NCI-H2227 (cell line): ENCODE results near the gene COX4I1.
"Not testable (repeated sequence)": the region's sequence is repeated elsewhere in the genome, so short reads cannot be mapped to it uniquely, and the experiment has no call there.

Experiments used
- DNase-seq: peaks from one replicate; lab custom pipeline; 2025; ENCODE audit not compliant: unreplicated experiment; lab: John Stamatoyannopoulos, UW

COX4I1 gene

DNA sequence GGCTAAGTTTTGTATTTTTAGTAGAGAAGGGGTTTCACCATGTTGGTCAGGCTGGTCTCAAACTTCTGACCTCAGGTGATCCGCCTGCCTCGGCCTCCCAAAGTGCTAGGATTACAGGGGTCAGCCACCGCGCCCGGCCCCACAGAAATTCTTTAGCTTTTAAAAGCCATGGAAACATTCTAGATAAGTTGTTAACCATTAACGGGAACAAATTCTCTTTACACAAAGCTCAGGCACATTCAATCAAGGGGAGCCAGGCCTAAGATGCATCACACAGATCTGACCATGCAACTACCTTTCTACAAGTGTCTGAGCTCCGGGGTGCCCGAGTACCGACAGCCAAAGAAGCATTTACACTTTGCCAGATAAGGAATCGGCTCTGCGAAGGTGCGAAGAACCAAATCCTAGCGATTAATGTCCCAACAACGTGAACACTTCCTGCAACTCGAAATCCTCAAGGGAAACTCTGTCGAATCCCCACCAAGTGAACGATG, 1.2 kb upstream of the COX4I1 start:
- no peak for DNase-seq

DNA sequence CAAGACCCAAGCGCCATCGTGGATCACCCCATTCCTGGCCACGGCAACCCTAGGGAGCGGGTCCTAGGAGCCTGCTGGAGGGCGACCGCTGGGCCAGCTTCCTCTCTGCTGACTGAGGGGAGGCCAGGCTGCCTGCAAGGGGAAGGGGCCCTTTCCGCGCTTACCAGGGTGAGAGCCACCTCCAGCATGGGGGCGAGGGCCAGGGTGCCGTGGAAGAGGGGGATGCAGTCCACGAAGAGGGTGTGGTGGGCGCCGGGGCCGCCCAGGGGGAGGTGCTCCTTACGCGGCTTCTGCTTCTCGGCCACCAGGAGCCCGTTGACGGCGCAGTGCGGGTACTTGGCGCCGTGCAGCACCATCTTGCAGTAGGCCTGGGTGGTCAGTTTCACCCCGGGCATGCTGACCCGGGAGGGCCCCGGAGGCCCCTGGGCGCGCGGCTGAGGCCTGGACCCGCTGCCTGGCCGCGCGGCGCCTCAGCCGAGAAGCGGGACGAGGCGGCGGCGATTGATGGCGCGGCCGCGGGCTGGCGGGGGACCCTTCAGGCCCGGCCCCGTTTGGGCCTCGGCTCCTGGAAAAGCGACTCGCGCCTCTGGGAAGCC, 496 bp upstream of the COX4I1 start:
- peak; percentile 19 for DNase-seq

DNA sequence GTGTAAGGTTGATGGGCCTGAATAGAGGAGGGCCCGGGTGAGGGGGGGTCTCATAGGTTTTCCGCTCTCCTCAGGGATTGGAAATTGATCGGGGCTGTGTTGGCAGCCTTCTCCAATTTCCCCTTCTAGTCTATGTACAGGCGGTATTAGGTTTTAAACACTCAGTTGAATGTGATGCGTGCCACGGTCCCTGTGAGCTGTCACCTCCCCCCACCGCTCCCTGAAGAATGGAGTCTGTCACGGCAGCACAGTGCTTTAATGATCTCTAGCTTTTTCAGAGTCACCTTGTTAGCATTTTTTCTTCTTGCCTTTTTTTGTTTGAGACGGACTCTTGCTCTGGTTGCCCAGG, 800 bp downstream of the COX4I1 start:
- DNase-seq: no peak

DNA sequence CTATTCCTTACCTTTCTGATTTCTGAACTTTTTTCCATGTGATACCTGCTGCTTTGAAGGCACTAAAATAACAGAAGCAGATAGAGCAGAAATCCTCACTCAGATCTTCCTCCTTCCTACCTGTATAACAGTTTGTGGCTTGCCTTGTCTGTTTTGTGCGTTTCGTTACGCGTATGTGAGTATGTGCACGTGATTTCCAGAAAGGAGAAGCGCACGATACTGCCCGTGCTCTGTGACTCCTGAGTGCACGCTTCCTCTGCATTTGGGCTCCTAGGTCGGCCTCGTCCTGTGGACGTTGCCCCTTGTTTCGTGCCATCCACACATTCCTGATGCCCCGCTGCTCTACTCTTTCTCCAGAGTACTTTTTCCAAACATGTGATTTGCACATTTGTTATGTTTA, 4.1 kb downstream of the COX4I1 start:
- DNase-seq: no peak

DNA sequence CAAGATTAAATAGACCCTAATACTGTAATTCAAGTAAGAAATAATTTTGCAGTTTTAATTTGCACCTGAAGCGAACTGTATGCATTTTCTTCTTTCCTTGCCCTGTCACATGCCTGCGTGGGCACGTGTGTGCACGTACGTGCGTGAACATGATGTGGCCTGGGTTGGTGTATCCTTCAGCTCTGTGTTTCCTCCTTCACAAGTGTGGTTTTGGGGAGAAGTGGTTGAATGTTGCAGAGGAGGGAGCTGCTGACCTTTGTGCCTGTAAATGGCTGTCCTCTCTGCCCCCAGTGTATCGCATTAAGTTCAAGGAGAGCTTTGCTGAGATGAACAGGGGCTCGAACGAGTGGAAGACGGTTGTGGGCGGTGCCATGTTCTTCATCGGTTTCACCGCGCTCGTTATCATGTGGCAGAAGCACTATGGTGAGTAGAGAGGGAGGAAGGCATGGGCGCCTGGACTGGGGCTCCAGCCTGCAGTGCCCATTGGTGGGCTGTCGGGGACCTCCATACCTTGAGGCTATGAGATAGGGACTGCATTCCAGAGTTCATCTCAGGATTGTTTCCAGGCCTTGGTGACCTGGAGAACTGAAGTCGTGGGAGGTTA, 6.0 kb downstream of the COX4I1 start:
- no peak for DNase-seq

DNA sequence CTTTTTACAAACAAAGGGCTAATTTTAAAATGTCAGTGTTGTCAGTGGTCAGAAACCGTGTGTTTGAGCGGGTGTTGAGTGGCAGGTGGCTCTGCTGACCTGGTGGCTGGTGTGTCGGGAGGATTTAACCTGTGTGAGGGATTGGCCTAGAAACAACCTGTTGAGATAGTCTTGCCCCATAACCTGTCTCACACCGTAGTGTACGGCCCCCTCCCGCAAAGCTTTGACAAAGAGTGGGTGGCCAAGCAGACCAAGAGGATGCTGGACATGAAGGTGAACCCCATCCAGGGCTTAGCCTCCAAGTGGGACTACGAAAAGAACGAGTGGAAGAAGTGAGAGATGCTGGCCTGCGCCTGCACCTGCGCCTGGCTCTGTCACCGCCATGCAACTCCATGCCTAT, 7.0 kb downstream of the COX4I1 start:
- no peak for DNase-seq

DNA sequence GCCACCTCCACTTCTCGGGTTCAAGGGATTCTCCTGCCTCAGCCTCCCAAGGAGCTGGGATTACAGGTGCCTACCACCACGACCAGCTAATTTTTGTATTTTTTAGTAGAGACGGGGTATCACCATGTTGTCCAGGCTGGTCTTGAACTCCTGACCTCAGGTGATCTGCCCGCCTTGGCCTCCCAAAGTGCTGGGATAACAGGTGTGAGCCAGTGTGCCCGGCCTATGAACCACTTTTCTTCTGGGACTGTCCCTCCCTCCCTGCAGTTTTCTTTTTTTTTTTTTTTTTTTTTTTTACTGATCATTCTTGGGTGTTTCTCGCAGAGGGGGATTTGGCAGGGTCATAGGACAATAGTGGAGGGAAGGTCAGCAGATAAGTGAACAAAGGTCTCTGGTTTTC, 7.8 kb downstream of the COX4I1 start:
- DNase-seq: not testable (repeated sequence)

DNA sequence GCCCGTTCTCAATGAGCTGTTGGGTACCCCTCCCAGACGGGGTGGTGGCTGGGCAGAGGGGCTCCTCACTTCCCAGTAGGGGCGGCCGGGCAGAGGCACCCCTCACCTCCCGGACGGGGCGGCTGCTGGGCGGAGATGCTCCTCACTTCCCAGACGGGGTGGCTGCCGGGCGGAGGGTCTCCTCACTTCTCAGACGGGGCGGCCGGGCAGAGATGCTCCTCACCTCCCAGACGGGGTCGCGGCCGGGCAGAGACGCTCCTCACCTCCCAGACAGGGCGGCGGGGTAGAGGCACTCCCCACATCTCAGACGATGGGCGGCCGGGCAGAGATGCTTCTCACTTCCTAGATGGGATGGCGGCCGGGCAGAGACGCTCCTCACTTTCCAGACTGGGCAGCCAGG, 8.6 kb downstream of the COX4I1 start:
- not testable (repeated sequence) for DNase-seq

DNA sequence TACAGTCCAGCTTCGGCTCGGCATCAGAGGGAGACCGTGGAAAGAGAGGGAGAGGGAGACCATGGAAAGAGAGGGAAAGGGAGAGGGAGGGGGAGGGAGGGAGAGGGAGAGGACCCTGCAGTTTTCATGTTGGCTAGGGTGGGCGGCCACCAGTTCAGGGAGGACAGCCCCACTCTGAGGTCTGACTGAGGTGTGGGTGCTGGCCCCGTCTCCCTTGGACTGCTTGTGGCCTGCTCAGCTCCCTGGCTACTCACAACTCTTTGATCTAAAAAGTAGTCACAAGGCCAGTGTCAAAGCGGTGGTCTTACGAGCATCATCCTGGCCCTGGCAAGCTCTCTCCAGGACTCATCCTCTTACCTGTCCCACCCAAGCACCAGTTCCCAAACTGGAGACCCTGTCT, 9.4 kb downstream of the COX4I1 start:
- DNase-seq: no peak

DNA sequence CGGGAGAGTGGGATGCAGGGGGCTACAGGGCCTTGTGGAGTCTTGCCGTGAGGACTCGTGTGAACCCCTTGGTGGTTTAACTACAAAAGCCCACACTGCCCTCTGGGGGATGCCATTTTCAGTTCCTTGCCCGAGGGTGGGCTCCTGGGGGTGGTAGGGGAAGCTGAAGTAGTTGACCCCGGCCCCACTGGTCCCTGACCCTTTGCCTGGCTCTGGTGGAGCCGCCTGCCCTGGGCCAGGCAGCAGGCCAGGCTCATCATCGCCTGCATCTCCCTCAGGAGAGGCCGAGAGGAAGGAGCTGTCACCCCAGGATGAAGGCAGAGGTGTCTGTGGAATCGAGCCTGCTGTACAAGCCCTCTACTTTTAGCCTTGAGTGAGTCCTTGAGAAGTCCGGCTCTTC, 10.2 kb downstream of the COX4I1 start:
- no peak for DNase-seq

DNA sequence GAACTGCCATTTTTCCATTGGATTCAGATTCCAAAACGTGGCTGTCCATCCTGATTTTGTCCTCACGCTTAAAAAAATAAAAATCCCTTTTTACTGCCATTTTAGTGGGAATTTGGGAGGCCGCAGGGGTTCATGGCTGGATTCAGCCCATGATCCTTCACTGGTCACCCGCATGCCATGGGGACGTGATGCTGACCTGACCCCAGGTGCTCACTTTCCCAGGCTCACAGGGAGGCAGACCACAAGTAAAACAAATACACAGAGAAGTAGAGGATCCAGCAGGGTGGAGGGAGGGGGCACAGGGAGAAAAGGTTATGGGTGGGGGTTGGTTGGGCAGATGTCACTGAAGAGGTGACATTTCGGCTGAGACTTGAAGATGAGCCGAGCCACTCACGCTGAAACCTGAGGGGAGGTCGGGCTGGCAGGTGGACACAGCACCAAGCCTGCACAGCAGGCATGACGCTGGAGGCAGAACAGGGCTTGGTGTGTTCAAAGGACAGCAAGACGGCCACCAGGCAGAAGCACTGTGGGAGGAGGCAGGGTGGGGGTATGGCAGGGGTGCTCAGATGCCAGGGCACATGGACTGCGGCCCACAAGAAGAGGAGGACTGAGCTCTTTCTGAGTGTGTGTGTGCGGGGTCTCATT, 10.7 kb downstream of the COX4I1 start:
- no peak for DNase-seq

DNA sequence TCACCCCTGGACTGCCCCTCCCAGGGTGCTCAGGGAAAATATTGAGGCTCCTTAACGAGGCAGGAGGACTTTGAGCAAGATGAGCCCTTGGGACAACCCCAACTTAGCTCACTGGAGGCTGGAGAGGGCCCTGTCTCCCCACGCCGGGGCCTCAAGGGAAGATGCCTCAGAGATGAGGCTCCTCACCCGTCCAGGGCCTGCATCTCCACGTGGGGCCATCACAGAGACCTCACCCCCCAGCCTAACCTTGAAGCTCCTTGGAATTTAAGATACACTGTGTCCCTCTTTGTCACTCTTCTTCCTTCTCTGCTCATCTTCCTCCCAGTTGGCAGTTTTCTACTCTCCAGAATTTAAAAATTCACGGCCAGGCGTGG, 11.2 kb downstream of the COX4I1 start:
- DNase-seq: no peak

DNA sequence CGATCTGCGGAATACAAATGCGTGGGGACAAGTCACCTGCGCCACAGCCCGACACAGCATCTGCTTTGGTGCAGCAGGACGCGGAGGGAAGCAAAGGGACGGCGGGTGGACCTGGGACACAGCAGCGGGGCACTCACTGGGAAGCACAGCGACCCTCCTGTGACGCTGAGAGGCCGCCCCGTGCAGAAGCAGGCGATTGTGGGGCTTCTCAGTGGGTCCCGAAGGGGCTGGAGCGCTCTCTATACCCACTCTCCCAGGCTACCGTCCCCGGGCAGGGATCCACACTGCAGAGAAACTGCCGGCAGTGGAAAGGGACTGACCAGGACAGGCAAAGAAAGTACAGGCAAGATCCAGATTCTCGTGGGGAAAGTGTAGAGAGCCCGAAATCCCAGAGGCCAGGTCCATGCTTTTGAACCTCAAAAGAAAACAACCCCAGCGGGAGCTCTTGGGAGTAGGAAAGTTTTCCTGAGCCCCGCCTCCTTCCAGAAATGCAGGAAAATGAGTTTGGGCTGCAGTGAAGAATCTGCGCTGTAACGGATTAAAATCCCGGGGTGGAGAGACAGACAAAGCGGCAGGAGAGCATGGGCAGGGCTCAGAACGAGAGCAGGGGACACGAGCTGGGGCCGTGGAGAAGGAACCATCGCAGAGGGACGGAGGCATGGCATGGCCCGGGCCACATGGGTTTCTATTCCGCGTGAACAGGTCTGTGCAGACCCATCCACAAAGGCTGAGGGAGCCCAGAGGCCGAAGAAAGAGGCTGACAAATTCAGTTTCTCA, 12.7 kb downstream of the COX4I1 start:
- DNase-seq: peak; percentile 4

DNA sequence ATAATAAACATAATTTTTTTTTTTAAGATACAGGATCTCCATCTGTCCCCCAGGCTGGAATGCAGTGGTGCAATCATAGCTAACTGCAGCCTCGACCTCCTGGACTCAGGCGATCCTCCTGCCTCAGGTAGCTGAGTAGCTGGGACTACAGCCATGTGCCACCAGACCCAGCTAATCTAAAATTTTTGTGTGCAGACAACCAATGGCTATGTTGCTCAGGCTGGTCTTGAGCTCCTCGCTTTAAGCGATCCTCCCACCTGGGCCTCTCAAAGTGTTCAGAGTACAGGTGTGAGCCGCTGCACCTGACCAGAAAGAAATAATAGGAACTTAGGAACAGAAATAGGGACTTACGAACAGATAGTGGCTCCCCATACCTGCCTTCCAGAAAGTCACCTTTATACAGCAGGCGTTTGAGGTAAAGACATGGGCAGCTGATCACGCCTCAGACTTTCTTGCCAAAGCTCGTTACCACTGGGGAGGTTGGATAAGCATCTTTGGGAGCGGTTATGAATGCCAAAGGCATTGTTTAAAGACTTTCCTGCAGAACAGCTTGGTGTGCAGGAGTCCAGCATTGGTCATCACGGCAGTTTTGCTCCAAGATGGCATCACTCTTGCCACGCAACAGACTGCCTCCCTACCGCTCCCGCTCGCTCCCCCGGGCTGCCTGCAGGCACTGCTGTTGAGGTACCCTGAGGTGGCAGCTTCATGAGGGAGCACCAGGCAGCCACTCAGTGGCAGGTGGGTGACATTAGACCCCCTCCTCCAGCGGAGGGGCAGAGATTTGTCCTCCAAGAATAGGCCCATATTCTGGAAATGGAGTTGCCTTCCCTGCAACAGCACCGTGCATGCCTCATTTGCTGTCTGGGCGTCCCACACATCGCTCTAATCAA, 13.6 kb downstream of the COX4I1 start:
- DNase-seq: no peak

DNA sequence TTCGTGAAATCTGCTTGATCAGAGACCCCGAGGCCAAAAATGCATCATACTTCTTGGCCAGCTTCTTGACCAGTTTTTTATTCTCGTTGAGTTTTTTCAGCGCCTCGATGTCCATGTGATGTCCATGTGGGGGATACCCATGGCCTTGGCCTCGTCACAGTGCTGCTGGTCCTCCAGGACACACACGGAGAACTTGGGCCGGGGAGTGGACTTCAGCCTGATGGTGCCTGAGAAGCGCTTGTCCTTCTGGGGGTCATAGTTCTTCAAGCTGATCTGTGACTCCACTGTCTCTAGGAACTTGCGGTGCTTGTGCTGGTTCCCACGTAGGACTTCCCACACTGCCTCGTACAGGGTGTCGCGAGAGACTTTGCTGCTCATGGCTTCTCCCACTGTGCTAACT, 16.7 kb downstream of the COX4I1 start:
- DNase-seq: no peak

DNA sequence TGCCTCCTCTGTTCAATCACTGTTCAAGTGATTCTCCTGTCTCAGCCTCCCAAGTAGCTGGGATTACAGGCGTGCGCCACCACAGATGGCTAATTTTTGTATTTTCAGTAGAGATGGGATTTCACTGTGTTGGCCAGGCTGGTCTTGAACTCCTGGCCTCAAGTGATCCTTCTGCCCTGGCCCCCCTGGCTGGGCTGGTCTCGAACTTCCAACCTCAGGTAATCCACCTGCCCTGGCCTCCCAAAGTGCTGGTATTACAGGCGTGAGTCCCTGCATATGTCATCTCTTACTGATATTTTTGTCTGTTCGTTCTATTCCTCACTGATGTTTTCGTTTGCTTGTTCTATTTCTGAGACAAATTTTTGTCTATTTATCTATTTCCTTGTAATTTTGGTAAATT, 17.7 kb downstream of the COX4I1 start:
- DNase-seq: not testable (repeated sequence)

DNA sequence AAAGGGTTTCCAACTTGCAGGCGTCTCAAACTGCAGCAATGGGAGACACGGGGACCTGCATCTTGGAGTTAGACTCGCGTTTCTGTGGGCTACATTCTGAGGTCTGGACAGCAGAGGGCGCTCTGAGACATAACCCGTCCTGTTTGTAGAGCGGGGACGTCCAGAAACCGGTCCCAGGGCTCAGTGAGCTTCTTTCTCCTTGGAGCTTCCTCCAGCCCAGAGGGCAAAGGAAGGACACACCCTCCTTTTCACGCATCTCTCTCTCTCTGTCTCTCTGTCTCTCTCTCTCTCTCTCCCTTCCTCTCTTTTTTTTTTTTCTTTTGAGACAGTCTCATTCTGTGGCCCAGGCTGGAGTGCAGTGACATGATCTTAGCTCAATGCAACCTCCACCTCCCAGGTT, 19.8 kb downstream of the COX4I1 start:
- peak; percentile 73 for DNase-seq

DNA sequence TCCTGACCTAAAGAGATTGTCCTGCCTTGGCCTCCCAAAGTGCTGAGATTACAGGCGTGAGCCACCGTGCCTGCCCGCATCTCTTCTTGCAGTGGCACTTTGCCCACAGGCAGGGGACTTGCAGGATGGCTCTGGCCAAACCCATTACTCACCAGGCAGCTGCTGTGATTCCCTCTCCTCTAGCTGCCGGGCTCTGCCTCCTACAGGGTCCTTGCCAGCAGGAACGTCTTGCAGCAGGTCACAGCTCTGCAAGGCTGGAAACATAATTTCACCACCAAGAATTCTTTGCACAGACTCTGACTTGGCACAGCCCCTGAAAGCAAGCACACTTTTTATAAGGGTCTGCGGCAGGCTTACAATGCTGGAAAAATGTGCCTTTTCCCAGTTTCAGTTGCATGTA, 20.3 kb downstream of the COX4I1 start:
- no peak for DNase-seq

DNA sequence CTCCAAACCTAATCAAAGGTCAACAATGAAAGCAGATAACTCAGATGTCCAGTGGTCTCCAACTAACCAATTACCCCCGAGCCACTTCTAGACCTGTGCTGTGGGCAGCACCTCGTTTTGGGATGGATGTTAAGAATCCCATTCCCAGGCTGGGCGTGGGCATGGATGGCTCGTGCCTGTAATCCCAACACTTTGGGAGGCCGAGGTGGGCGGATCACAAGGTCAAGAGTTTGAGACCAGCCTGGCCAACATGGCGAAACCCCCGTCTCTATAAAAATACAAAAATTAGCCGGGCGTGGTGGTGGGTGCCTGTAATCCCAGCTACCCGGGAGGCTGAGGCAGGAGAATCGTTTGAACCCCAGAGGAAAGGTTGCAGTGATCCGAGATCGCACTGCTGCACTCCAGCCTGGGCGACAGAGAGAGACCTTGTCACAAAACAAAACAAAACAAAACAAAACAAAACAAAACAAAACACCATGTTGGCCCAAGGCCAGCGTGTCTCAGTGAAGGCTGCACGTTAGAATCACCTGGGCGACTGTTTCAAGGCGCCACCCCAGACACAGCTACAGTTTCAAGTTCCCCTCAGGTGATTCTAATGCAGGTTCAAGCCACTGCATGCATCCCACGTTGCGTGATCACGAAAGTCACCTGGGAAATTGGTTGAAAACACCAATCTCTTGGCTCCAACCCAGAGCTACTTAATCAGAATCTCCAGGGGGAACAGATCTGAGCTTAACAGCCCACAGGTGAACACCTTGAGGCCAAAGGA, 21.3 kb downstream of the COX4I1 start:
- no peak for DNase-seq

DNA sequence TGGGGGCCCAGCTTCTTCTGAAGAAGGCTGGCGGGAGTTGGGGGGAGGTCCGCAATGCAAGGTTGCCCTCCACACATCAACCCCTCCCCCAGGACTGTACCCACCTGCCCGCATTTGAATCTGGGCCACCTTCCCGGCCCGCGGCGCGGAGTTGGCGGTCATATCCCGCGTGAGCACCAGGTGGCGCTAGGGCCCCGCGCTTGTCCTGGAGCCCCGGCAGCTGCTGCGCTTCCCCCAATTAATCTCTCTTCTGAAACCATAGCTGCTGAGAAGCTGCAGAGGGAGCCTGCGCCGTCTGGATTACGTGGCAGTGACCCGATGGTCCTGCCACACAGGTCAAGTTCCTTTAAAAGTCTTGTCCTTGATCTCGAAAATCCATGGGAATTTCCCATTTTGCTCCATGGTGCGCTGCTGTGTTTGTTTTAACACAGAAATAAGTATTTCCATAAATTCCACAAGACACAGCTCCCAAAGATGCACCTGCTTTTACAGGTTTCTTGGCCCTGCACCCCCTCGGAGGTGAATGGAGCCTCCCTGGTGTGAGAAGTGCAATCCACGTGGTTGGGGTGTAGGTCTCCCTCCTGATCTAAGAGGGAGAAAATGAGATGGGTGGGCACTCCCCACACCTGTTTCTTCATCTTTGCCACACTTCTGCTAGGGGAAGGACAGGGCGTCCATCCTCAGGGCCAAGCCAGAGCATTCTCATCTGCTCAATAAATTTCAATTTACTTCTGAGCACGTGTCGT, 22.1 kb downstream of the COX4I1 start:
- peak; percentile 70 for DNase-seq
